Fibroblast of lung (primary cell): ENCODE data around the gene PRKAR1A. TPM values are rescaled to one million over a fixed set of nuclear protein-coding genes. Genes with fewer than 3 reads are reported as not detected.
A peak's percentile ranks its signal among the peaks of the same experiment; 100 is the strongest.

ENCODE experiments used
- DNase-seq, 2 donors: peaks; one replicate each; pipeline versions ENCODE4 v3.0.0 to v3.0.0-alpha.2; 2010; ENCODE audit warnings: low read depth in 2 of 2
- H2AFZ ChIP-seq: 2 replicates; pipeline ENCODE4 v1.5.1; 2012; ENCODE audit warnings: low read length, control low read depth, inconsistent platforms
- H3K27ac ChIP-seq: 2 replicates; pipeline ENCODE4 v1.5.1; 2011; ENCODE audit warnings: low read length, control low read depth; ENCODE audit not compliant: insufficient read depth
- H3K27me3 ChIP-seq: 2 replicates; pipeline ENCODE4 v1.5.1; 2011; ENCODE audit warnings: mild to moderate bottlenecking, low read length; ENCODE audit not compliant: control insufficient read depth, insufficient read depth
- H3K36me3 ChIP-seq: 2 replicates; pipeline ENCODE4 v1.5.1; 2011; ENCODE audit warnings: low read length; ENCODE audit not compliant: control insufficient read depth, insufficient read depth
- H3K4me1 ChIP-seq: 2 replicates; pipeline ENCODE4 v1.5.1; 2011; ENCODE audit warnings: low read length; ENCODE audit not compliant: control insufficient read depth, insufficient read depth; ENCODE audit errors: extremely low read depth
- H3K4me2 ChIP-seq: 2 replicates; pipeline ENCODE4 v1.5.1; 2011; ENCODE audit warnings: low read length, control low read depth; ENCODE audit not compliant: insufficient read depth; ENCODE audit errors: extremely low read depth
- H3K4me3 ChIP-seq, 4 experiments: fragments of 200-600 bp in 1 of 4; sonication (generic) in 1 of 4; replicated peaks in 1 of 4; 2 replicates each; pipeline ENCODE4 v1.5.1; 2011 to 2016; ENCODE audit warnings: low read length in 4 of 4, low read depth in 3 of 4, mild to moderate bottlenecking in 3 of 4, control low read depth in 2 of 4, inconsistent platforms in 1 of 4, mixed read lengths in 1 of 4; ENCODE audit not compliant: insufficient read depth in 1 of 4; ENCODE audit errors: control extremely low read depth in 1 of 4
- H3K79me2 ChIP-seq: 2 replicates; pipeline ENCODE4 v1.5.1; 2012; ENCODE audit warnings: mild to moderate bottlenecking, low read length, inconsistent platforms; ENCODE audit not compliant: control insufficient read depth, insufficient read depth
- H3K9ac ChIP-seq: 2 replicates; pipeline ENCODE4 v1.5.1; 2011; ENCODE audit warnings: mild to moderate bottlenecking, low read length, control low read depth; ENCODE audit not compliant: insufficient read depth
- H3K9me3 ChIP-seq: 2 replicates; pipeline ENCODE4 v1.5.1; 2012; ENCODE audit warnings: low read depth, low read length; ENCODE audit not compliant: control insufficient read depth, insufficient read depth
- H4K20me1 ChIP-seq: 2 replicates; pipeline ENCODE4 v1.5.1; 2011; ENCODE audit warnings: low read length; ENCODE audit not compliant: control insufficient read depth, insufficient read depth; ENCODE audit errors: extremely low read depth
- CTCF ChIP-seq, 2 donors: IDR thresholded peaks in 1 of 2; conservative IDR thresholded peaks in 1 of 2; 1 replicate in 1 of 2; 2 replicates in 1 of 2; pipeline ENCODE4 v1.5.1; 2011 to 2012; ENCODE audit warnings: low read length in 2 of 2, control low read depth in 1 of 2, inconsistent platforms in 1 of 2, low read depth in 1 of 2, mild to moderate bottlenecking in 1 of 2
- EZH2 ChIP-seq: IDR thresholded peaks from 2 replicates; pipeline ENCODE4 v1.5.1; 2012; ENCODE audit warnings: low read length, control low read depth, mild to moderate bottlenecking; ENCODE audit errors: missing control alignments
- polyA plus RNA-seq, 2 donors: library from polyadenylated mRNA; depleted of rRNA in 1 of 2; stranded (reverse) in 1 of 2; unstranded in 1 of 2; fragments of >200 nt; gene quantifications; 2 replicates each; pipeline ENCODE4 v1.2.1, GENCODE V29; 2011 to 2012; ENCODE audit warnings: missing spikeins in 1 of 2
- total RNA-seq: library from RNA; depleted of rRNA; stranded (reverse); fragments of >200 nt; gene quantifications from 2 replicates; pipeline ENCODE4 v1.2.1, GENCODE V29; 2014

The PRKAR1A gene
- total and polyA plus RNA-seq, 2 donors (not counting 1 experiment from before 2014, with no cell fraction given): 285 to 290 TPM

DNA sequence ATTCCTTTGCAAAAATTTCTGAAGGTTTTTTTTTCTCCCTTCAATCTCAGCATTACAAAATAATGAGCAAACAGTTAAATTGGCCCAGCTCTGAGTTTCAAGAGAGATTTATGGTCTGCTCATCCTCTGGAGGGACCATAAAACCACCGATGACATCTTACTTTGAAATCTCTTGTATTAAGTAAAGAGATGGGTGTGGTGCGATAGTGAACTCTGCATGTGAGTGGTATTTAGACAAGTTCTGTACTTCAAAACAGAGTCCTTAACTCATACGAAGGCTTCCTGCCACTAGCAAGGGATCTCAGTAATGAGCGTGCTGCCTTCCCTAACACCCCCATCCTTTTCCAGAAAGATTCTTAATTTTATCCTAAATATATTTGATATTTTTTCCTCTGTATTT lies 86.9 kb downstream of the PRKAR1A start:
- H3K27me3 ChIP-seq: peaks cover 16% of the 10 kb centered on the region

DNA sequence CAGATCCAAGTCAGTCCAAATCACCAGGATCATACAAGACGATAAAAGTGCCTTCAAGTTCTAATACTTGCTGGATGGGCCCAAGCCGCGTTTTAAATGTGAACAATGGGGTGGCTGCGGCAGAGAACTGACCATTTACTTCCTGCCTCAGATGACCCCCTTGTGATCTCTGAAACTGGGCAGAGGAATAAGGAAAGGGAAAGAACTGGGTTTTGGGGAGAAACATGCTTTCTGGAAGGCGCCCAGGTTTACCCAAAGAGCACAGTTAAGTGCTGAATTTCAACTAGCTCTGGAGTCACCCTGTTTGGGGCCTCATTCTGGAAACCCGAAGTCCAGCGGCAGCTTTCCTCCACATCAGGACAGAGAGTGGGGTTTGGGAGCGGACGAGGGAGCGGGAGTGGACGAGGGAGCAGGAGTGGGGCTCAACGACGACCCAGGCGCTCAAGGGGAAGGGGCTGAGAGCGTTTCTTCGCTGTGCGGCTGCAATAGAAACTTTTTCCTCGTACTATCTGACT lies 87.4 kb downstream of the PRKAR1A start:
- H3K4me2 ChIP-seq: peak overlapping the region; percentile 75
- DNase-seq: no peak
- H3K4me3 ChIP-seq: peak overlapping the region; percentile 41 to 65 (median 44)
- TF ChIP-seq EZH2 (no peak), CTCF (conservative IDR thresholded peaks at IDR 0.05 in 1 of 2, IDR thresholded peaks at IDR 0.05 in 1 of 2; ENCODE audit: low read depth in 1 of 2, low read length in 2 of 2) (no peak)
- H3K4me1 ChIP-seq: no peaks in the 10 kb centered on the region
- no peaks in the 10 kb centered on the region for H3K9me3 ChIP-seq
- H4K20me1 ChIP-seq: no peaks in the 10 kb centered on the region
- H2AFZ ChIP-seq: no peak overlapping the region
- H3K27ac ChIP-seq: no peak overlapping the region
- no peaks in the 10 kb centered on the region for H3K79me2 ChIP-seq
- no peaks in the 10 kb centered on the region for H3K36me3 ChIP-seq
- no peak overlapping the region for H3K9ac ChIP-seq
- H3K27me3 ChIP-seq: peaks cover 16% of the 10 kb centered on the region

More for the DNA sequence above, 86.9 kb downstream of the PRKAR1A start:
- Histone ChIP-seq H3K79me2 (no peaks in the 10 kb centered on the region), H3K27ac (no peak overlapping the region), H3K4me1 (no peaks in the 10 kb centered on the region), H3K36me3 (no peaks in the 10 kb centered on the region), H3K9ac (no peak overlapping the region), H2AFZ (no peak overlapping the region), H3K4me3 (peak overlapping the region in 1 of 4 experiments; percentile 65), H3K9me3 (no peaks in the 10 kb centered on the region), H4K20me1 (no peaks in the 10 kb centered on the region), H3K4me2 (peak overlapping the region; percentile 6)
- TF ChIP-seq CTCF (conservative IDR thresholded peaks at IDR 0.05 in 1 of 2, IDR thresholded peaks at IDR 0.05 in 1 of 2; ENCODE audit: low read depth in 1 of 2, low read length in 2 of 2): no peak
- TF ChIP-seq EZH2: no peak
- DNase-seq: peak in 1 of 2 donors; percentile 65

DNA sequence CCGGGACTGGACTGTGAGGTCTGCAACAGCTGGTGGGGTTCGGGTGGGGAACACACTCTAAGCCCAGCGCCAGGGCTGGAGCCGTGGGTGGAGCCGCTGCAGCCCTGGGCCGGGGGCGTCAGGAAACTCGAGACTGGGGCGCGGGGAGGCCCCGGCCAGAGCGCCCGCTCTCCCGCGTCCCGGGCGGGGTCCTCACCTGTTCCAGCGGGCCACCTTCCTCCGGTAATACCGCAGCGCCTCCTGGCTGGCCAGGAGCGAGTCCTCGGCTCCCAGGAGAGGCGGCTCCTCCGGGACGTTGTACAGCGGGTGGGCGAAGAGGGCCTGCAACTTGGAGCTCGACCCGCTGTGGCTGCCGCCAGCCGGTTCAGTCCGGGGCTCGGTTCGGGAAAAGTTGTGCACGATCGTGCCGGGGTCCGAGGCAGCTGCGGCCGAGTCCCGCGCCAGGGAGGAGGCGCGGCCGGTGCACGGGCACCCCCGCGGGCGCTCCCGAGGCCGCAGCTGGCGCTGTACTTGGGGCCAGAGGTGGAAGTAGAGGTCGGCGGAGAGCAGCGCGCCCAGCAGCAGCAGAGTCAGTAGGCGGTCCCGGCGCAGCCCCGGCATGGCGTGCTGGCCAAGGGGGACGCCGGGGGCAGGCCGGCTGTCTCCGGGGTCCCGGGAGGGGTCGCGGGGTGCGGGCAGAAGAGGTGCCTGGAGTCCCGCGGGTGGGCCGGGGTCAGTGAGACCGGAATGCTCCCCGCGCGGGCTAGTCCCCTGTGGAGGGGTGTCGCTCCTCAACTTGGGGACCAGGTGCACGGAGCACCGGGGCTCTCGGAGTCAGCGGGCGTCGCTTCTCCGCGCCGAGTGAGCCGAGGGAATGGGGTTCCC lies 88.1 kb downstream of the PRKAR1A start:
- Histone ChIP-seq H3K79me2 (no peaks in the 10 kb centered on the region), H3K9me3 (no peaks in the 10 kb centered on the region), H3K4me1 (no peaks in the 10 kb centered on the region), H3K4me3 (peak overlapping the region; percentile 41 to 65 (median 44)), H3K4me2 (peak overlapping the region; percentile 75), H3K27me3 (peaks cover 16% of the 10 kb centered on the region), H2AFZ (no peak overlapping the region), H3K27ac (no peak overlapping the region), H3K36me3 (no peaks in the 10 kb centered on the region), H4K20me1 (no peaks in the 10 kb centered on the region), H3K9ac (peak overlapping the region; percentile 23)
- TF ChIP-seq EZH2 (peak; percentile 90), CTCF (conservative IDR thresholded peaks at IDR 0.05 in 1 of 2, IDR thresholded peaks at IDR 0.05 in 1 of 2; ENCODE audit: low read depth in 1 of 2, low read length in 2 of 2) (peak; percentile 9 to 22)
- no peak for DNase-seq
